NCI-H1417 treated with DMSO at 0.1 percent for 48 hours (cell line): ENCODE results near the gene C15orf62.

ENCODE experiments used
- DNase-seq: peaks from one replicate; lab custom pipeline; 2025; lab: John Stamatoyannopoulos, UW

The C15orf62 gene

DNA sequence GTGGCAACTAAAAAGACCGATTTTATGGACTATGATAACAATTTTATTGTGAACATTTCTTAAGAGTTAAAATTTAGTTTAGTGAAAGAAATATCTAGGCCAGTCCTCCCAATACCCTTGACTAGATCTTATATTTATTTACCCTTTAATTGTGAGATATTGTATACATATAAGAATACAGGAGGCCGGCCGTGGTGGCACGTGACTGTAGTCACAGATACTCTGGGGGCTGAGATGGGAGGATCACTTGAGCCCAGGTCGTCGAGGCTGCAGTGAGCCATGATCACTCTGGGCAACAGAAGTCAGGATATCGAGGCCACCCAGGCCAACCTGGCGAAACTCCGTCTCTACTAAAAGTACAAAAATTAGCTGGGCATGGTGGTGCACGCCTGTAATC lies 14.0 kb upstream of the C15orf62 start:
- no peak for DNase-seq

GRCh38 chr15:40756938-40757337 lies 12.8 kb upstream of the C15orf62 start:
- DNase-seq, result no peak

- no peak for DNase-seq
Measured at GRCh38 chr15:40759961-40760360, 9.8 kb upstream of the C15orf62 start.

GRCh38 chr15:40762919-40763800 lies 6.6 kb upstream of the C15orf62 start:
- peak; percentile 62 for DNase-seq

DNA sequence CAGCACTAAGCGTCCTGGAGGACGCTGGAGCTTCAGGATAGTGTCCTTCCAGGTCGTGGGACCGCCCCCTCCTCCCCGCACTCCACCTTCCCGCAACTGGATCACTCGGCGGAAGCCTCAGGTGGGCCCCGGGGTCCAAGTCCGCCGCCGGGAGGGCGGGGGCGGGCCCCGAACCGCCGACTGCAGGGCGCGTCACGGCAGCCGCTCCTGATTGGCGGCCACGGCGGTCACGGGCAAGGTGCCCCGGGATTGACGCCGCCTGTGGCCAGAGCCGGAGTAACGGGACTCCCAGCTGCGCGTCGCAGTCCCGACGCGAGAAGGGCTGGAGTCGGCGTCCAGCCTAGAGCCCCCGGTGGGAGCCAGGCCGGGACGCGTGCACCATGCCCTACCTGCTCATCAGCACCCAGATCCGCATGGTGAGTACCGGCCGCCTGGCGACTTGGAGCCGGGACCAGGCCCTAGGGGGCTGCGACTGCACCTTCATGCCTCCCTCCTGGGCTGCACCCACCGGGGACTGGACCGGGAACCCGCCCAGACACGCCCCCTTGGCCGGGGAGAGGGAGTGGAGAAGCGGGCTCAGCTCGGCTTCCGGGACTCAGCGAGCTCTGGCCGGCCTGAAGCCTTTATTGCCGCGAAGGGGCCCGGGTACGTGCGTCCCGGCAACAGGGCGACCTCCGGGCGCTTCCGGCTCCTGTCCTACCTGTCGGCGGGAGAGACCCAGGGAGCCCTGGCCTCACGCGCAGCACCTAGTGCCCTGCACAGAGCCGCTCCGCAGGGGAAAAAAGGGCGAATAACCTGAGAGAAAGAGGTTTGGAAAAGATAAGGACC lies 5.8 kb upstream of the C15orf62 start, which contains the start of gene GCHFR:
Gene GCHFR, plus strand, starts transcription at position 268 of the 828 bp plus-strand sequence. Its CDS starts 113 bp downstream, at position 381.
- no peak for DNase-seq

- no peak for DNase-seq
Measured at GRCh38 chr15:40764629-40765103, 5.1 kb upstream of the C15orf62 start.

- DNase-seq, result no peak
Measured at GRCh38 chr15:40766194-40766815, 3.5 kb upstream of the C15orf62 start.

GRCh38 chr15:40766906-40767837 lies 2.6 kb upstream of the C15orf62 start:
- no peak for DNase-seq

DNA sequence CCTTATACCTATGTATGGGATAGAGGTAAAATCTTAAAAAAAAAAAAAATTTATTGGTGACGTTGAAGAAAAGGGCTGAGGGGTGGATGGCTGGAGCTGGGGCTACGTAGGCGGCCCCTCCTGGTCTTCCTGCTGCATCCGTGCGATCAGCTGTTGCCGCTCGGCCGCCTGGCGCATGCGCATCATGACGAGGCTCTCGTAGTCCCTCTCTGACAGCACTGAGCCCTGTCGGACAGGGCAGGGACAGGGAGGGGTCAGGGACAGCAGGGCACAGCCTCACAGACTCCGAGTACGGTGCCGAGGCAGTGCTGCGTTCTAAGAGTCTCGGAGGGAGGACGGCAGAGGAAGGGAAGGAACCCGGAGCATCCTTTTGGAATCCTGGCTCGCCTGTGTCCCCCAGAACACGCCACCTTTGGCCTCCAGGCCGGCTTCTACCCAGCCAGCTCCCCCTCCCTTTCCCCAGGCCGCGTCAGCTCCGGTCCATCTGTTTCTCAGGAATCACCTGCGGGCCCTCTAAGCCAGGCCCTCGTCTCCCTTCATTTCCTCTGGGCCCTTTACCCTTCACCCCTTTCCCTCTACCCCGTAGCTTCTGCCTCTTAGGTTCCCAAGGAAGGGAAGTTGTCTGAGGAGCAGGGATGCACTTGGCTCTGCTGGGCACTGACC lies 1.8 kb upstream of the C15orf62 start:
- DNase-seq, result no peak

DNA sequence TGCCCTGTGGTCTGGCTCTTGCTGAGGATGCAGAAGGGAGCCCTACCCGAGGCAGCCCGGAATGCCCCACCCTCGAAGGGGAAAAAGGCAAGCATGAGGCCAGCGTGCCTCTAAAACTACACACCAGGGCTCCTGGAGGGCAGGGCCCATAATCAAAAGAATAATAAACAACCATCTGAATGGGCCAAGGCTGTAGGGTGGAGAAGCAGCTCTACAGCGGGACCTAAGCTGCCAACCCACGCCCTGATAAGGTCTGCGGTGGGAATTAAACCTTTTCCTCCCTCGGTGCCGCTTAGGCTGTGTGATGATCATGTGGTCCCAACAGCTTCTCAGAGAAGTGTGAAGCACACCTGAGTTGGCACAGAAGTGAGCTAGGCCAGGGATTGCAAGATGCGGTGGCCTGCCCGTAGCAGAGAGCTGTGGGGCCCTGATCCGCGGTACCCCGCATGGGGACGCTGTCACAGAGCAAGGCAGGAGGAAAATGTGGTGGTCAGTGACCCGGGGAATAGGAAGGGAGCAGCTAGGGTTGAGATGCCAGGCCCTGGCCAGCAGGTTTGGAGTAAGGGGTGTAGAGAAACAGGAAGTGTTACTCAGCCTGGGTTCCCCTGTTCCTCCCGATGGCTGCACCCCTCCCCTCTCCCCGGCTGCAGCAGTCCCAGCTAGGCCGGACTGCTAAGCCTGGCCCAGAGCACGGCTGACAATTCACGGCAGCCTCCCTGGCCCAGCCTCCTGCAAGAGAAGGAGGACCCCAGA lies 1.1 kb upstream of the C15orf62 start:
- no peak for DNase-seq

- DNase-seq, result no peak
Measured at GRCh38 chr15:40770147-40770721, 454 bp downstream of the C15orf62 start.

GRCh38 chr15:40771242-40771641 lies 1.5 kb downstream of the C15orf62 start:
- no peak for DNase-seq

DNA sequence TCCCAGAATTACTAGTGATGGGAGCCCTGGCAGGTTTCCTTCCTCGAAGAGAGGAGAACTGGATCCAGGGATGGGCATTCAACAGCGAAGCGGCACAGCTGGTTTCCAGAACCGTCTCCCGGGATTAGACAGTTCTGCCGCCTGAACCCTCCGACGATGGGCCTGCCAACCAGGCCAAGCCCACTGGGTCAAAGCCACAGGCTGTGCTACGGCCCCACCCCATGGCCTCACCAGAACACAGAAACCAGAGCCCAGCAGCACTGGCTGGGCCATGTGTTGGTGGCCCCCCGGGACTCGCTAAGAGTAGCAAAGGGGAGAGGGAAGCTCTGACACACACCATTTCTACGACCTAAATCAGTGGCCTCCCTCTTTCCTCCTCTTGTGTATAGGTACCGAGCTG lies 2.2 kb downstream of the C15orf62 start:
- no peak for DNase-seq

- DNase-seq, result no peak
Measured at GRCh38 chr15:40773496-40773895, 3.7 kb downstream of the C15orf62 start.

- DNase-seq, result no peak
Measured at GRCh38 chr15:40773902-40774301, 4.1 kb downstream of the C15orf62 start.

DNA sequence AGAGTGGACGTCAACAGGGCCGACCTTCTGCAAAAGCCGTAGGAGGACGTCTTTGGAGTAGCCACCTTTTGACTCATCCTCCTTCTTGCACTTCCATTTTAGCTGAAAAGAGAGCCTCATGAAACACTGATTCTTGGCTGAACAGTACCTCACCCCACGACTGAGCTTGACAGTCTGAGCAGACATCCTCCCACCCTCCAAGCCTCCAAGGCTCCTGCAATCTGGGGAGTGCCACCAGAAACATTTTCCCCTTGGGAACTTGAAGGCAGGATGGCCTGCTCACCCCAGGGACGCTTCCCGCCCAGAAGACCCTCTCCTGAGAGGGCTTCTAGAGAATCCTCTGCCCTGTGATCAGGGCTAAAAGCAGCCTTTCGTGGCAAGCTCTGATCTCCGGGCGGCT lies 5.2 kb downstream of the C15orf62 start:
- no peak for DNase-seq

DNA sequence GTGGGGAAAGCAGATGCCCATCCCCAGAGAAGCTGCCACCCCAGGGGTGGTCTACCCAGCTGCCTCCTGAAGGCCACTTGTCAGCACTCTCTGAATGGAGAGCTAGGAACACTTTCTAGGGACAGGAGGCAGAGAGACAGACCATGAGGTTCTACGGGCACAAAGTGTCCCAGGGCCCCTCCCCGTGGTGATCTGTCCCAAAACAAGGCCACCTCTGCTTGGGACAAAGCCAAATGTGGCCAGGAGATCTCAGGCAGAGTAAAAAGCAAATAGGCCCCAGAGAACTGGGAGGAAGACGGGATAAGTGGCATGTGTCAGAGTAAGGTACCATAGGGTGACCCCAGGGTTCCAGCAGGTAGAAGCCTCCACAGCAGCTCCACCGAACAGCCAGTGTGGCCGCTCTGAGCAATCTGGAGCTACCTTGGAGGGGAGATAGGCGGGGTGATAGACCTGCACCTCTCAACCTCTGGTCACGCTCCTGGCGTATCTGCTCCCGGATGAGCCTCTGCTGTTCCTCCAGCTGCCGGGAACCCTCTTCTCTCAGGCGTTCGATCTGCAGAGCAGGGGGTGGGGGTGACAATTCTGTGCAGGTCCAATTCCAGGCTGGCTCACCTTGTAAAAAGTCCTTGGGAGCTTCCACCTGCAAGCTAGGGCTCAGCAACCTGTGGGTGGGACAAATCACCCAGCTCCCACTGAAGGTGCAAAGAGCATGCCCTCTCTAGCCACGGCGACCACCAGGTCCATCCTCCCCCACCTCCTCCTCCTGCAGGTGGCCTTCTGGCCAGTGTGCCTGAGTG lies 6.2 kb downstream of the C15orf62 start:
- no peak for DNase-seq

GRCh38 chr15:40776537-40777141 lies 6.9 kb downstream of the C15orf62 start:
- DNase-seq, result no peak
